Stimulated activated CD4-positive, alpha-beta T cell treated with anti-CD3 and anti-CD28 coated beads, Interleukin-4, amount 100 ng/mL, for 48 hours (primary cell): Measurements from ENCODE around the gene NR4A3.

Experiments
- DNase-seq, 2 donors: peaks; one replicate each; pipeline ENCODE4 v3.0.0-alpha.2; 2020; ENCODE audit warnings: low read depth in 2 of 2

NR4A3 gene

GRCh38 chr9:99814359-99814758, 7.3 kb upstream of the NR4A3 start:
- no peak for DNase-seq

- DNase-seq = no peak
These were observed 5.3 kb upstream of the NR4A3 start for GRCh38 chr9:99816392-99816791.

DNA sequence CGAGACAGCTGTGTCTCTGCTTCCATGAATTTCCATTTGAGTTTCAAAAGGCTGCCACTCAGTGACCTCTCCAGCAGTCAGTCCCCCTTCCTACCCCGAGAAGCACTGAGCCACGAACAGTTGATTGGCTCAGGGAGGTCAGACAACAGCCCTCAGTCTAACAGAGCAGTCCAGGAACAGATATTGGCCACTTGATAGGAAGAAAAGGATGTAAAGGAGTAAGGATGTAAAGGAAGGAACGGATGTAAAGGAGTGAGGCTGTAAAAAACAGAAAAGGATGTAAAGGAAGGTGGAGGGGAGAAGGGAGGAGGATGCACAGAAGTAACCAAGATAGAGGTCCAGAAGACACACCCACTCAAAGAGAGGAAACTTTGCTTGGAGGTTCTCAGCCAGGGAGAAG, 3.2 kb upstream of the NR4A3 start:
- no peak for DNase-seq

DNA sequence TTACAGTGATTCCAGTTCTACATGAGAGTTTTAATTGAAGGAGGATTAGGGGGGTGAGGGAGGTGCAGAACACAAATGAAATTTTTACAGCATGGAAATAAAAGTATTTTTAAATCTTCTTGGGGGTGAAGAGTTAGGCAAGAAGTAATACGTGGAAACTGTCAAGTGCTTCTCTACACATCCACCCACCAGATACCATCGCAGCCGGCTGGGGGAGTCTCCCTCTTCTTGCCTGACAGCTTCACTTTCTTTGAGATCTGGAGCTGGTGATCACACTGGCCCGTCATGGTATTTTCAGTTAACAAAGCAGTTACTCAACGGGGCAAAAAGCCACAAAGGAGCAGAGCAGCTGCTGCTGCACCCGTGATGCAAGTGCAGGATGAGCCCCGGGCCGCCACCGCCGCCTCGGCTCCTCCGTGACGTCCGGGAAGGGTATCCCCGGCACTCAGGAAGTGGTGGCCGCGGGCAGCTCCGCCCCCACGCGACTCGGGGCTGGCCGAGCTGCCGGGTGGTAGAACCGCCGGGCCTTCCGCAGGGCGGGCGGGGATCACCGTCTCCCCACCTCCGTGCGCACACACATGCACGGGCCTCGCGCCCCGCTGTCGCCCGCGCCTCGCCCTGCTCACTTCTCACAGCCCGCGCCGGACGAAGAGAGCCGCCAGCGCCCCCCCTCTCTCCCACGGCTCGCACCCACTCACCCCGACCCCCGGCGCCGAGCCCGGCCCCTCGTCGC, 2.4 kb upstream of the NR4A3 start:
- peak; percentile 86 to 91 for DNase-seq

- peak; percentile 81 to 84 for DNase-seq
These were observed 1.6 kb upstream of the NR4A3 start for GRCh38 chr9:99819856-99820684.

DNA sequence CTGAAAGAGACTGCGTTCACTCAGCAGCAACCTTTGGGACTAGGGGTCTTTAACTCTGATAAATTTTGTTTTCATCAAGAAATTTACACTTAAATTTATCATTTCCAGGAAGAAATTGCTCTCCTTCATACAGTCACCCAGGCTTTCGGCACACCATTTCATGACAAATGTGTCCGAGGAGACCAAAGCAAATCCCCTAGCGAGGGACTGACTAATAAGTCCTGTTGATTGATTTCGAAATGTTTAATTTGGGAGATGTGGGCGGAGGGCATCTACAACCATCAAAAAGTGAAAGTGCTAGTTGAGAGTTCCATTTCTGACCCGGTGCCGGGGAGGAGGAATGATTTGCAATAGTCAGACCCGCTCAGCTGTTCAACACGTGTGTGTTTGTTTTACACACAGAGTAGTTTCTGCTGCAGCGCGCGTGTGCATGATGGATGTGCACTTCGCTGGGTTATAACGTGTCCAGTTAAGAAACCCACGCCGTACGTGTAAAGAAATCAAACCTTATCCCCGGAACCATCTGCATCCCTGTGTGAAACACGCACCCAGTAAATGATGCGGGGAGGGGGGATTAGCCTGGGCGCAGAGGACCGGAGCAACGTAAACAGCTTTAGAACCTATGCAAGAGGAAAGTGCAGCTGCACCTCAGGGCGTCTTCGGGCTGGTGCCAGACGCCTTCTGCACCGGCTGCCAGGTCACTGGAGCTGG, 845 bp upstream of the NR4A3 start:
- DNase-seq = peak; percentile 43 to 47

- DNase-seq = peak; percentile 46
These were observed 572 bp downstream of the NR4A3 start for GRCh38 chr9:99822109-99822805.

DNA sequence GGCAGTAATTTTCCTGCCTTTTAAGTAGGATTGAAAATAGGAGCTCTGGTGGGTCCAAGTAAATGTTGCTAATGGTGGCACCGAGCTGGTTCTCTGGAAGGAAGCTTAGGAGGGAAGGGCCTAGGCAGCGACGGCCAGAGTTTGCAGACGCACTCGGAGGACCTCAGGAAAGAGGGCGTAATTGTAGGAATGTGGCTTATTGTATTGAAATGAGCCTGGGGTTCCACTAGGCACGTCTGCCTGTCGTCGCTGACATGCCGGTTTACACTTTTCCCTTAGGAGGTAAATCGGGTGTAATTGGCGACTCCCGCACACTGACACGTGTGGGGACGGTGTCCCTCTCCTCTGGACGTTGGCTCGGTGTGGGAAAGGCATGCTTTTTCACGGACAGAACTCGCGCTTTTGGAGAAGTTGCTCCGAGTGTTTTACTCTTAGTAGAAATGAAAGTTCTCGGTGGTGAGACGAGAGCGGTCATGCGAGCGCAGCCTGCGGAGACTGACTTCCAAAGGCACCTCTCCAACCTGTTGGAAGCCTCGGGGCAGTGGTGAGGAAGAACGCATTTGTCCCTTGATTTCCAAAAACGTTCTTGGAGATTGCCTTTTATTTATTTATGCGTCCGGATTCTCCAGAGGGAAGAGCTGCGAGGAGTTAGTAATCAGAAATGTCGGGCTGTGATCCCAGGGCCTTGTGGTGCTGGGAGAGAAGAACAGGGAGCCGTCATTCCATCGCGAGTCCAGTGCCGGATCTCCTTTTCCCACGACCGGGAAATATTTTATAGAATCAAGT, 1.3 kb downstream of the NR4A3 start:
- DNase-seq = no peak

GRCh38 chr9:99823681-99824377, 2.1 kb downstream of the NR4A3 start:
- peak; percentile 69 to 88 for DNase-seq

- DNase-seq = peak; percentile 69 to 73
These were observed 2.9 kb downstream of the NR4A3 start for GRCh38 chr9:99824378-99825171.

DNA sequence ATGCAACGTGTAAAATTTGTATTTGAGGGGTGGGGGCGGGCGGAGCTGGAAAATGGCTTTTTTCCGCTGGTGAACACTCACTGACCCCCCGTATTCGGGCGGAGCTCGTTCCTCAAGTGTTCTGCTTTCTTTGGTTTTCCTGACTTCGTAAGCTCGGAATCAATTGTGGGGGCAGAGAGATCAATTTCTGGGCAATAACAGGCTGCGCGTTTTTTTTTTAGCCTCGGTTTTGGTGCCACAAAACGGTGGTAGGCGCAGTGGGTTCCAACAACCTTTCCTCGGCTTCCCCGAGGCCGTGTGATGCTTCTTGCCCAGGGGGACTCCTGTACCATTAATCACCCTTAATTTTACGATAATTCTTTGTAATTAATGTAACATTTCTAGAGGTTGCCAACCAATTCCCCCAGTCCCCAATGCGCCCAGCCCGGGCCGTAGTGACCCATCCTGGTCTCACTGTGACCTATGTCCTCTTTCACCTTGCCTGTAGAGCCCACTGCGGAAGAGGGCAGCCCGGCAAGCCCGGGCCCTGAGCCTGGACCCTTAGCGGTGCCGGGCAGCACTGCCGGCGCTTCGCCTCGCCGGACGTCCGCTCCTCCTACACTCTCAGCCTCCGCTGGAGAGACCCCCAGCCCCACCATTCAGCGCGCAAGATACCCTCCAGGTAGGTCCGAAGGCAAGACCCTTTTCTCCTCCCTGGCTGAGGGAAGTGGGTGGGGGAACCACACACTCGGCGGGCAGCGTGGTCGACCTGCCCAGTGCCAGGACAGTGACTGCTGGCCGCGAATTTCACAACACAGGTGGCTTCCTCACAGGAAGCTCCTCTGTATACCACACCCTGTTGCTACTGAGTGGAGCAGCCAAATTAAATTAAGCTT, 3.7 kb downstream of the NR4A3 start:
- no peak for DNase-seq

- no peak for DNase-seq
These were observed 4.9 kb downstream of the NR4A3 start for GRCh38 chr9:99826579-99826978.

DNA sequence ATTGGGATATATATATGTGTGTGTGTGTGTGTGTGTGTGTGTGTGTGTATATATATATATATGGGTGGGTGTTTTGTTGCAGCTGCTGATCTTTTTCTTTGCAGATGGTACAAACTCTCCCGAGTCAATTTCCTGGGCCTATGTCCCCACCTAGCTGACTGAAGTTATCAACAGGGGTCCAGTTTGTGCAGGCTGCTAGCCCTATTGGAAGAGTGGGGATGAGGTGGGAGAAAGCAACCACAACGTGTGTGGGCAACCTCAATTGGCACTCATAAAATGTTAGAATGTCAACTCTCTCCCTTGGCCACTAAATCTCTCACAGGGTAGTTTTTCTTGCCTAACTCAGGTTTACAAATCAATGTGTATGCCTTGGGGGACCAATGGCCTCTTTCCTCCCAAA, 5.6 kb downstream of the NR4A3 start:
- DNase-seq = no peak

DNA sequence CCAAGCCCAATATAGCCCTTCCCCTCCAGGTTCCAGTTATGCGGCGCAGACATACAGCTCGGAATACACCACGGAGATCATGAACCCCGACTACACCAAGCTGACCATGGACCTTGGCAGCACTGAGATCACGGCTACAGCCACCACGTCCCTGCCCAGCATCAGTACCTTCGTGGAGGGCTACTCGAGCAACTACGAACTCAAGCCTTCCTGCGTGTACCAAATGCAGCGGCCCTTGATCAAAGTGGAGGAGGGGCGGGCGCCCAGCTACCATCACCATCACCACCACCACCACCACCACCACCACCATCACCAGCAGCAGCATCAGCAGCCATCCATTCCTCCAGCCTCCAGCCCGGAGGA, 6.3 kb downstream of the NR4A3 start:
- no peak for DNase-seq

- DNase-seq = no peak
These were observed 6.9 kb downstream of the NR4A3 start for GRCh38 chr9:99828417-99829176.

- DNase-seq = no peak
These were observed 10.3 kb downstream of the NR4A3 start for GRCh38 chr9:99831857-99832557.

GRCh38 chr9:99832558-99832864, 10.8 kb downstream of the NR4A3 start:
- DNase-seq = no peak

- DNase-seq = no peak
These were observed 12.1 kb downstream of the NR4A3 start for GRCh38 chr9:99833735-99834134.
